KOPT-K1 (cell line): Measurements from ENCODE around the gene SYT6.

Experiments used
- H3K27ac ChIP-seq: fragments of 200-600 bp; sonication (generic); 2 replicates; pipeline ENCODE4 v1.5.1; 2016; ENCODE audit warnings: antibody characterized with exemption, mild to moderate bottlenecking, low read depth, low read length; ENCODE audit not compliant: poor library complexity, severe bottlenecking
- H3K36me3 ChIP-seq: fragments of 200-600 bp; sonication (generic); 2 replicates; pipeline ENCODE4 v1.5.1; 2017; ENCODE audit warnings: antibody characterized with exemption, mild to moderate bottlenecking, low read length, moderate library complexity; ENCODE audit not compliant: insufficient read depth
- H3K9me3 ChIP-seq: fragments of 200-600 bp; sonication (generic); 2 replicates; pipeline ENCODE4 v1.5.1; 2017; ENCODE audit warnings: antibody characterized with exemption, low read length, mild to moderate bottlenecking; ENCODE audit not compliant: insufficient read depth, poor library complexity, severe bottlenecking

SYT6 gene

DNA sequence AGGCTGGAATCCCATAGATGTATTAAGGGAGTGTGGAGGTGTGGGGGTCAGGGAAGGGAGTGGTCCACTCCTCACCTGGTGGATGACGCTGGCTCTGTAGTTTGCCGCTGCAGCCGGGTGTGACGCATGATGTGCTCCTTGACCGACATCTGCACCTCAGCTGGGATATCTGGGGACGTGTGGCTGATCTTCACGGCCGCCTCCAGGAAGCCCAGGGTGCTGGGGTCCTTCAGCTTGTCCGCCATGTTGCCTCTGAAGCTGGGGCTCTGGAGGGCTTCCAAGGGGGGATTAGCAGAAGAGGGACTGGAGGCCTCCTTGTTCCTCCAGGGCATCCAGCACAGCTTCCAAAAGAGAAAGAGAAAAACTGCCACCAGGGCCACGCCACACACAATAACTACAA, 14.1 kb downstream of the SYT6 start:
- Histone ChIP-seq H3K9me3 (no peaks in the 10 kb centered on the region), H3K36me3 (no peaks in the 10 kb centered on the region), H3K27ac (no peak overlapping the region)

DNA sequence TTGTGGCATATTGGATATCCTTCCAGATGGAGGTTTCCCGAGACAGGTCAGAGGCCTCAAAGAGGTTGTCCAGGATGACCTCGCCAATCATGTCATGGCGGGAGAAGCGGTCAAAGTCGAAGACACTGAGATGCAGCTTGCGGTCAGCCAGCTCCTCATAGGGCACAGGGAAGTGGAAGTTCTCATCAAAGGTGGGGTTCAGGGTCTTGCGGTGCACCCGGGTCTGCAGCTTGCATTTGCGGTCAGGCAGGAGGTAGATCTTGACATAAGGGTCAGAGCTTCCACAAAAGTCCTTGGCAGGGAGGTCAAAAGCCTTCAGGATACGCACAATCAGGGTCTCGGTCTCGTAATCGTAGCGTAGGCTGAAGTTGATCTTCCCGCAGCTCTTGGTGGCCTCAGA, 16.2 kb downstream of the SYT6 start:
- Histone ChIP-seq H3K27ac (no peak overlapping the region), H3K36me3 (no peaks in the 10 kb centered on the region), H3K9me3 (no peaks in the 10 kb centered on the region)

DNA sequence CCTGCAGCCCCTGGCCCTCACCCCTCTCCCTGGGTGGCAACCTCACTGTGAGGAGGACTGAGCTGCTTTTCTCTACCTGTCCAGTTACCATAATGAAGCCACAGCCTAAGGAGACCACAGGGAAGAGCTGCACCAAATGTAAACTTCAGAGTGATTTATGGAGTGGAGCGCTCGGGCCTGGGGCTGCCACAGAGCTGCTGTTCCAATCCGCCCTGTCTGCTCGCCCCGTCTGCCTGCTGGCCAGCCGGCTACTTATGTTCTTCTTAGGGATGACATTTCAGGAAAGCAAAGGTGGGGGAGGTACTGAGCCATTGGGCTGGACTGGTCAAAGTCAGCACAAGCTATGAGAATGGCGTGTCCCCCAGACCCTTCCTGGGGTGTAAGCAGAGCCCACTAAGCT, 17.9 kb downstream of the SYT6 start:
- Histone ChIP-seq H3K27ac (no peak overlapping the region), H3K9me3 (no peaks in the 10 kb centered on the region), H3K36me3 (no peaks in the 10 kb centered on the region)

DNA sequence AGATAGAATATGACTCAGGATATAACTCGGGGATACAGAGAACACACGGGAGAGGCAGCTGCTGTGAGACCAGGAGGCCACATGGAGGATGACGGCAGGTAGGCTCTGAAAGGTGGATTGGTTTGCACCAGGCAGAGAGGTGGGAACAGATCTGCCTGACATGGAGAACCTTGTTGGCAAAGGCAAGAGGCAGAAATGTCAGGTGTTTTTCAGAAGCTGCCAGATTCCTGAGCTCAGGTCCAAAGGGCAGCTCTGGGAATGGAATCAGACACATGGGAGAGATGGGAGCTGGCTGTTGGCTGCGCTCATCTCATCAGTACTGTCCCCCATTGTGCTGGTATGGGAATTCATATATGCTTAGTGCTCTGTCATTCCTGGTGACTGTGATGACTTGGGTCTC, 19.2 kb downstream of the SYT6 start:
- Histone ChIP-seq H3K27ac (no peak overlapping the region), H3K36me3 (no peaks in the 10 kb centered on the region), H3K9me3 (no peaks in the 10 kb centered on the region)

DNA sequence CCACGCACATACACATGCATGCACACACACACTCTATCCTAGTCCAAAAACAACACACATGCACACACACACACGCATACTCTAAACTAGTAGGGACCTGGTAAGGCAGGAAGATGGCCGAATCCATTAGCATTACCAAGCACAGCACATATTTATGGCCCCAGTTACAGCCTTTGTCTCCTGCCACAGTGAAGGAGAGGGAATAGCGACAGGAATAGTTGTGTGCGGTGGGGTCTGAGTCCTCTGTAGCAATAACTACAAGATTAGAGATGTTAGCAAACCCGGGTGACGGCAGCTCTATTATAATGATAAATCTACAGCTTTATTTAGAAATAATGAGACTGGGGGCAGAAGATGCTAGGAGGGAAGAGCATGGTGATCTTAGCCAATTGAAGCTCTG, 20.5 kb downstream of the SYT6 start:
- Histone ChIP-seq H3K36me3 (no peaks in the 10 kb centered on the region), H3K9me3 (no peaks in the 10 kb centered on the region), H3K27ac (no peak overlapping the region)

DNA sequence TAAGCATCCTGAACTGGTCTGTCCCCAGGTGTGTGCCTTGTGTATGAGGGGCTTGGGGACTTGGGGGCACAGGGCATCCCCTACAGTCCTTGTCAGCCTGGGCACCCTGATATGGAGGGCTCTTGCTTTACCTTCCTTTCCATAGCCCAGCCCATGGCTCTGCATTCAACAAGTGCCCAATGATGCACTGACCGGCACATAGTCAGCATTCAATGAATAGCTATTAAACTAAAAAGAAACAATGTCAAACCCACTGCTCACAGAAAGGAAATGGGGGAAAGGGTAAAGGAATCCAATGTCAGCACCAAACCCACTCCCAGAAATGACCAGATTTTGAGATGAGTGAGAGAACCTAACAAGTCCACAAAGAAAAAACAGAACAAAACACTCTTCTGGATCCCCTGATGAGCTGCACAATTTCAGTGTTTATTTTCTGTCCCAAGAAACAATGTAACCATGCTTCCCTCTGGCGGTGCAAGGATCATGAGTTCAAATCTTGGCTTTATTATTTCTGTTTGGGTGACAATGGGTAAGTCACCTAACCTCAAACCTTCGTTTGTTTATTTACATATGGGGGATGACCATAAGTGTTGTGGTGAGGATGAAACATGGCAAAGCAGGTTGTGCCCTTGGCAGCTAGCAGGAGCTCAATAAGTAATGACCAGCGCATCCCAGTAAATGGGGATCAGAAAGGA, 22.0 kb downstream of the SYT6 start:
- H3K9me3 ChIP-seq = no peaks in the 10 kb centered on the region
- no peaks in the 10 kb centered on the region for H3K36me3 ChIP-seq
- no peak overlapping the region for H3K27ac ChIP-seq

DNA sequence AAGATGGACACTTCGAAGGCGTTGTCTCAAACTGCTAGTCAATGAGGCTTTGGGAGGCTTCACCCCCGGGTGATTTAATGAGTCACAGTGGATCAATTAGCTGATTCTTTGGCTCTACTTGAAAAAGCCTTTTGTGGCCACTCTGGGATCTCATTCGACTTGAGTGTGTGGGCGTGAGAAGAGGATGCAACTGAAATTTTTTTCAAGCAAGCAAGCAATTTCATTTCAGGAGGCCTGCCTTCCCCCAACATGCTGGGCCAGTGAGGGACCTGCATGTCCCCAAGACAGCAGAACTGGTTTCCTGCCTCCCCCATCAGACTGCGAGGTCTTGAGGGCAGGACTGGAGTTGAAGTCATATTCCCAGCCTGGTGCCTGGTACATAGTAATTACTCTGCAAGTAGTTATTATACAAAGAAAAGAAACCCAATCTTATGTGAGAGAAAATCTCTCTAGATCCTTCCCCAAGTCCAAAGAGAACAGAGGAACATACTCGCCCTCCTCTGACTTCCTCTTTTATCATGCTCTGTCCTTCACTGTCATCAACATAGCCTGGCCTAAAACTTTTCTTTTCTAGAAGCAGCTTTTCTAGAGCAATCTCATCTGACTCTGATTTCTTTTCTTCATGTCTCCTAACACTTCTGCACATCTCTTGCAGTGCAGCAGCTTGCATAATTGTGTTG, 22.7 kb downstream of the SYT6 start:
- no peaks in the 10 kb centered on the region for H3K9me3 ChIP-seq
- no peaks in the 10 kb centered on the region for H3K36me3 ChIP-seq
- no peak overlapping the region for H3K27ac ChIP-seq

DNA sequence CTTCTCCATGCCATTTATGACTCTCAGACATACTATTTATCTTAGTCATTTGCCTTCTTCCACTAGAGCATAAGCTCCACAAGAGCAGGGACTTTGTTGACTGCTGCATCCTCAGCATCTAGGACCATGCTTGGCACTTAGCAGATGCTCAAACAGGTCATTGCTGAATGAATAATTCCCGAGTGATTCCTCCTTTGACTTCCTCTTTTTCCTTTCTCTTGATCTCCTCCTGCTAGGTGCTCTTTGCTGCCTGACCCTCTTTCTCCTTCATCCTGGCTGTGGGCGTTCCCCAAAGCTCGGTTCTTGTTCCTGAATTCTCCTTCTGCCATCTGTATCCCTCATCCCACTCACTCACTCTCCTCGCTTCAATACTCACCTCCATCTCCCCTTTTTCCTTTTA, 23.5 kb downstream of the SYT6 start:
- no peaks in the 10 kb centered on the region for H3K9me3 ChIP-seq
- no peak overlapping the region for H3K27ac ChIP-seq
- no peaks in the 10 kb centered on the region for H3K36me3 ChIP-seq

DNA sequence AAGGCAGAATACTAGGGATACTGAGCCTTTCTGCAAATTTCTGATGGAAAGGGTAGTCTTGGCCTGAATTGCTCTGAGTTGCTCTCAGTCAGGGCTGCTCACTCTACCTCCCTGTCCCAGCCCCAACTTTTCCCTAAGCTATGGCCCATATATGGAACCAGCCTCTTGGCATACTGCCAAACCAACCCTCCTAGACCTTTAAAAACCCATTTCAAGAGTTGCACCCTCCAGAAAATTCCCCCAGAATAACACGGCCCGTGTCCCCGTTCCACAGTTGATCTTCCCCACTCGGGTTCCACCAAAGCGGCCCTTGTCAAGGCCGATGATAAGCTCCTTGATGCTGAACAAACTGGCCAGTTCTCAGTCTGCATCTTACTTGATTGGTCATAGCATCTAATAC, 25.4 kb downstream of the SYT6 start:
- H3K27ac ChIP-seq = no peak overlapping the region
- H3K36me3 ChIP-seq = no peaks in the 10 kb centered on the region
- no peaks in the 10 kb centered on the region for H3K9me3 ChIP-seq

DNA sequence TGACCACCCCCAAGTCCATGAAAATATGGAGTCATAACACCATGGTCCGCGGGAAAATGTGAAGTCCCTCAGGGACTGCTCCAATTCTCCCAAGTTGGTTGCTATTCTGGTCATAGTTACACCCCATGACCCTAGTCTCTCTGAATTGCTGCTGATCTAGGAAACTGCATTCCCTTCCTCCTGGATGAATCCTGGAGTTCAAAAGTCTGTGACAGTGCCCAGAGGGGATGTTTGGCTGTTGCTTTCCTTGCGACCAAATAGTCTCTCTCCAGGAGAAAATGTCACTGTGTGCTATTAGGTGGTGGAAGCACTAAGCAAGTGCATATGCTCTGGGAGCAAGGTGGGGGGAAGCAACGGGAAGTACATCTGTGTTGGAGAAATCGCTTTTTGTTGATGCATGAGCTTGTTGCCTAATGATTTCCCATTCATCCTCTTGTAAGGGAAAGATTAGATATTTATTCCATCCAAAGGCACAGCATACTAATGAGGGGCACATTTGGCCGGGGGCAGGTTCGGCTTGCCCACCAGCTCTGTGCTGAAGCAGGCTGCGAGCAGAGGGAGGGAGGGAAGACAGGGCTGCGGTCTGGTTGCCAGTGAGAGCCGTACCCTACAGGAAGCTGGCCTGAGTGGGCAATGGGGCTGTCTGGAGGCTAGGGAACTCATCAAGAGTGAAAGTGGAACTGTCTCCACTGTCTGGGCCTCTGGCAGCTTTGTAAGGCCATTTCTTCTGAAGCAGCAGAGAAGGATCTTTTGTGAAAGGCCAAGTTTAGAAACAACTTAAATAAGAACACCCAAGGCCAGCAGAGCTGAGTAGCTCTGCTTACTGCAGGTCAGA, 27.2 kb downstream of the SYT6 start:
- Histone ChIP-seq H3K27ac (no peak overlapping the region), H3K36me3 (no peaks in the 10 kb centered on the region), H3K9me3 (no peaks in the 10 kb centered on the region)

DNA sequence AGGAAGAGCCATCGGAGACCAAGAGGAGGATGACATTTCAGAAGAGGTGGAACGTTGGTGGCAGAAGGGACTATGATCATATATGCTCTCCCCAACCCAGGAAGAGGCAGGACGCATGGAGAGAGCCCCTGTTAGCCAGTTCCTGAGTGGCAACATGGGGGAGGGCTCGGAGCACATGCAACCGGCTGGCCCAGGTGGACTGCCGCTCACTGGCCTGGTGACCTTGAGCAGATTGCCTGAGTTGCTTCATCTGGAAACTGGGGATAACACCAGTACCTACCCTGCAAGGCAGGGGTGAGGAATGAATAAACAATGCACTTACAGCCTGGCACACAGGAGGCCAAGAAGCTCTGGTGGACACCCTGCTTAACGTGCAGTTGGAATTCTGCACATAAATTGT, 29.0 kb downstream of the SYT6 start:
- Histone ChIP-seq H3K36me3 (no peaks in the 10 kb centered on the region), H3K27ac (no peak overlapping the region), H3K9me3 (no peaks in the 10 kb centered on the region)

DNA sequence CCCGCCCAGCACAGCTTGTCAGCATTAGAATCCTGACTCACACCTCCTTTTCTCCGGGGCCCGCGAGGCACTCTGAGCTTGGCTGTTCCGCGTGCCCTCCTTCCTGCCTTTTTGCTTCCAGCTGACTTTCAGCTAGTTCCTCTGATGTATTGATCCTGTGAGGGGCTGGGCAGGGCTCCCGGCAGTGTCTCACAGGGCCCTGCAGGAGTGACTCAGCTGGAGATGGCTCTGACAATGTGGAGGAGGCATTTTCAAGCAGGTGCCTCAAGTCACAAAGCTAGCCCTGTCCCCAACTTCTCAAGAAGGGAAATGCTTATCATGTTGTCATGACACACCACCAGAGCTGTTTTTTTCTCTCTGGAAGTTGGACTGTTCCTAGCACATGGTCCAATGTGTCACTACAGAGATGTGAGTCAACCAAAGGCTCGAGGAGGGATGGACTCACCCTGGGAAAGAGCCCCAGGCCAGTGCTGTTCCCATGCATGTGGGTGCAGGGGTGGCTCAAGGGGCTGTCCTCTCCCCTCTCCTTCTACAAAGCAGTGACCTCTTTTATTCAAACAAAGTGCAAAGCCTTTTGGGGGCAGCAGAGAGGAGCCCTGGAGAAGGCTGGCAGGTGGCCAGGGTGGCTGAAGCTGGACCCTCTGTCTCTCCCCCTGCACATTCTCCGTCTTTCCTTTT, 30.6 kb downstream of the SYT6 start:
- H3K36me3 ChIP-seq = no peaks in the 10 kb centered on the region
- no peak overlapping the region for H3K27ac ChIP-seq
- H3K9me3 ChIP-seq = no peaks in the 10 kb centered on the region

DNA sequence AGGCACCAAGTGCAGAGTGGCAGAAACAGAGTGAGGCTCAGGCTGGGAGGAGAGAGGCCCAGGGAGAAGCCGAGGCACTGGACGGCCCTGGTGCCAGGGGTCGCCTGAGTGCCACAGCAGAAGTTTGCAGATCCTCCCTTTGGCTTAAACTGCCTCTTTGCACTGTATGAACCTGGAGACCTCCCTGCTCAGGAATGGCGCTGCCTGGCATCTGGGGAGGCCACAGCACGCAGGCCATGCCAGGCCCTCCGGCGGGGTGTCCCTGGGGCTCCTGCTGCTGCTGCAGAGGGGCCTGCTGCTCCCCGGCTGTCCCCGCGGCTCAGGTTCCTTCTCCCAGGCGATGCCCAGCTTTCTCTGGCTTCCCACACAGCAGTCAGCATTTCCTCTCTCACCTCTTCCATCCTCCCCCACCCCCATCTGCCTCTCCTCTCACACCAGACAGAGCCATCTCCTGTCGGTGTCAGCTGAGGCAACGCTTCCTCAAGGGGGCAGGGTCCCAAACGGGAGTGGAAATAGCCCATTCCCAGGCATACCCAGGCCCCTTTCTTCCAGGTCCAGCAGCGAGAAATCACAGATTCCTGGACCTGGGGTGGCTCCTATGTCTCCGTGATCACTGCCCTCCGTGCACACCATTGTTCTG, 35.2 kb downstream of the SYT6 start:
- Histone ChIP-seq H3K9me3 (no peaks in the 10 kb centered on the region), H3K27ac (no peak overlapping the region), H3K36me3 (no peaks in the 10 kb centered on the region)

DNA sequence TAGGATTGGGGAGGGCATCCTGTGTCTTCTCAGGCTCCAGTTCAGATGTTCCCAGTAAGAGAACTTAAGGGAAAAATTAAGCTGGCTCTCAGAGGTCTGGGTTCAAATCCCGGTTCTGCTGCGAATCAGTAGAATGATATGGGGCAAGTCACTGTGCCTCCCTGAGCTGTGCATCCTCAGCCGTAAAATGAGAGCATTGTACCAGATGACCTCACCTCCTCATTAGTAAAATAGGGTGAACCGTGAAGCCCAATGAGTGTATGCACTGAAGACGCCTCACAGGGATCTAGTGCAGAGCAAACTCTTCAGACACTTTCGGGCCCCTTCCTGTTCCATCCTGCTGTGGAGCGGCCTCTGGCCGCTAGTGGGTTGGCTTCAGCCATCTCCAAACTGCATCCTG, 36.0 kb downstream of the SYT6 start:
- Histone ChIP-seq H3K9me3 (no peaks in the 10 kb centered on the region), H3K27ac (no peak overlapping the region), H3K36me3 (no peaks in the 10 kb centered on the region)

DNA sequence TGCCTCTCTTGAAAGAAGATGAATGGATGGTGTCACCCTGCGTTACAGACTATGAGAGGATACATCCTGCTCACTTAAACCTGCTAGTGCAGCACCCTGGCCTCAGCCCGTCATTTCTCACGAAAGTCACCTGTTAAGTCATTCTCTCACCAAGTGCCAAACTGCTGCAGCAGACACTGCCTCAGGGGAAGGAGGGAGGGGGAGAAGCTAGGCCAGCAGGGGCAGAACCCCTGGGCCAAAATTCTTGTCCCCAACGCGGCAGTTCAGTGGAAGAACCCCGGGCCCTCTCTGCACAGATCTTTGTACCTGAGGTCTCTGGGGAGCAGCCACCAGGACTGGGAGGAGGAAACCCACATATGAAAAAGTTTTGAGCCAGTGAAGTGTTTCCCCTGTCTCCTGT, 37.6 kb downstream of the SYT6 start:
- no peak overlapping the region for H3K27ac ChIP-seq
- H3K9me3 ChIP-seq = no peaks in the 10 kb centered on the region
- no peaks in the 10 kb centered on the region for H3K36me3 ChIP-seq
